SU-DHL-6 (cell line): ENCODE data around the gene NTRK1.
A peak's percentile ranks its signal among the peaks of the same experiment; 100 is the strongest.

Source experiments
- H2AFZ ChIP-seq: fragments of 200-600 bp; sonication (generic); 2 replicates; pipeline ENCODE4 v1.6.1; 2014; ENCODE audit warnings: low read depth, mild to moderate bottlenecking, moderate library complexity, mixed read lengths, antibody characterized with exemption, low read length; ENCODE audit not compliant: severe bottlenecking
- H3F3A ChIP-seq: fragments of 200-600 bp; shearing (Covaris generic); 2 replicates; pipeline ENCODE4 v1.6.0; 2016; ENCODE audit warnings: antibody characterized with exemption, mild to moderate bottlenecking; ENCODE audit not compliant: insufficient read depth
- H3K27ac ChIP-seq: fragments of 200-600 bp; sonication (generic); 2 replicates; pipeline ENCODE4 v1.5.1; 2016; ENCODE audit warnings: low read depth, mild to moderate bottlenecking, low read length, moderate library complexity, mixed read lengths
- H3K27me3 ChIP-seq: fragments of 200-600 bp; sonication (generic), shearing (Covaris generic); 2 replicates; pipeline ENCODE4 v1.6.0; 2014; ENCODE audit warnings: mild to moderate bottlenecking, low read length
- H3K36me3 ChIP-seq: fragments of 200-600 bp; sonication (generic); 2 replicates; pipeline ENCODE4 v1.6.1; 2014; ENCODE audit warnings: mild to moderate bottlenecking, low read length, mixed read lengths
- H3K4me2 ChIP-seq: fragments of 300-600, 200-600 bp; shearing (Covaris generic), sonication (generic); 2 replicates; pipeline ENCODE4 v1.6.0; 2014; ENCODE audit warnings: low read length, low read depth, mild to moderate bottlenecking; ENCODE audit not compliant: poor library complexity, severe bottlenecking
- H3K4me3 ChIP-seq: fragments of 200-600 bp; sonication (generic); 2 replicates; pipeline ENCODE4 v1.5.1; 2014; ENCODE audit warnings: antibody characterized with exemption, low read length, mild to moderate bottlenecking, mixed read lengths; ENCODE audit not compliant: insufficient read depth, poor library complexity, severe bottlenecking
- H3K79me2 ChIP-seq: fragments of 200-600 bp; sonication (generic); 2 replicates; pipeline ENCODE4 v1.6.1; 2014; ENCODE audit warnings: mild to moderate bottlenecking, low read length, moderate library complexity; ENCODE audit not compliant: insufficient read depth
- H3K9ac ChIP-seq: fragments of 200-600 bp; sonication (generic); 2 replicates; pipeline ENCODE4 v1.7.0; 2014; ENCODE audit warnings: mild to moderate bottlenecking, low read length
- H3K9me2 ChIP-seq: fragments of 200-600 bp; sonication (generic); replicated peaks from 2 replicates; pipeline ENCODE4 v1.6.1; 2014; ENCODE audit warnings: low read length; ENCODE audit not compliant: insufficient read depth
- H3K9me3 ChIP-seq: fragments of 200-600 bp; sonication (generic); 2 replicates; pipeline ENCODE4 v1.6.1; 2014; ENCODE audit warnings: low read length, mixed read lengths; ENCODE audit not compliant: insufficient read depth
- H4K20me1 ChIP-seq: fragments of 200-600 bp; sonication (generic); 2 replicates; pipeline ENCODE4 v1.6.1; 2014; ENCODE audit warnings: low read depth, mild to moderate bottlenecking, antibody characterized with exemption, low read length, moderate library complexity, mixed read lengths
- CTCF ChIP-seq: fragments of 200-600 bp; sonication (generic); IDR thresholded peaks from one replicate; pipeline ENCODE4 v1.5.1; 2017; ENCODE audit warnings: antibody characterized with exemption, mild to moderate bottlenecking, low read length, moderate library complexity; ENCODE audit not compliant: insufficient read depth, poor library complexity, severe bottlenecking
- EZH2phosphoT487 ChIP-seq: fragments of 200-600 bp; sonication (generic), shearing (Covaris generic); conservative IDR thresholded peaks from 2 replicates; pipeline ENCODE4 v1.6.1; 2018; ENCODE audit warnings: mild to moderate bottlenecking, antibody characterized with exemption, low read length, moderate library complexity, mixed read lengths

Gene NTRK1

GRCh38 chr1:156889802-156890580 is 29.3 kb downstream of the NTRK1 start:
- Histone ChIP-seq H3K27ac (no peak overlapping the region), H3K9ac (no peak overlapping the region), H3K79me2 (no peaks in the 10 kb centered on the region), H3K36me3 (no peaks in the 10 kb centered on the region), H4K20me1 (no peaks in the 10 kb centered on the region), H3K9me3 (no peaks in the 10 kb centered on the region), H3F3A (no peaks in the 10 kb centered on the region), H3K27me3 (no peaks in the 10 kb centered on the region), H3K4me3 (no peak overlapping the region), H2AFZ (no peak overlapping the region), H3K9me2 (no peaks in the 10 kb centered on the region), H3K4me2 (no peak overlapping the region)
- TF ChIP-seq CTCF (peak; percentile 65), EZH2phosphoT487 (no peak)

DNA sequence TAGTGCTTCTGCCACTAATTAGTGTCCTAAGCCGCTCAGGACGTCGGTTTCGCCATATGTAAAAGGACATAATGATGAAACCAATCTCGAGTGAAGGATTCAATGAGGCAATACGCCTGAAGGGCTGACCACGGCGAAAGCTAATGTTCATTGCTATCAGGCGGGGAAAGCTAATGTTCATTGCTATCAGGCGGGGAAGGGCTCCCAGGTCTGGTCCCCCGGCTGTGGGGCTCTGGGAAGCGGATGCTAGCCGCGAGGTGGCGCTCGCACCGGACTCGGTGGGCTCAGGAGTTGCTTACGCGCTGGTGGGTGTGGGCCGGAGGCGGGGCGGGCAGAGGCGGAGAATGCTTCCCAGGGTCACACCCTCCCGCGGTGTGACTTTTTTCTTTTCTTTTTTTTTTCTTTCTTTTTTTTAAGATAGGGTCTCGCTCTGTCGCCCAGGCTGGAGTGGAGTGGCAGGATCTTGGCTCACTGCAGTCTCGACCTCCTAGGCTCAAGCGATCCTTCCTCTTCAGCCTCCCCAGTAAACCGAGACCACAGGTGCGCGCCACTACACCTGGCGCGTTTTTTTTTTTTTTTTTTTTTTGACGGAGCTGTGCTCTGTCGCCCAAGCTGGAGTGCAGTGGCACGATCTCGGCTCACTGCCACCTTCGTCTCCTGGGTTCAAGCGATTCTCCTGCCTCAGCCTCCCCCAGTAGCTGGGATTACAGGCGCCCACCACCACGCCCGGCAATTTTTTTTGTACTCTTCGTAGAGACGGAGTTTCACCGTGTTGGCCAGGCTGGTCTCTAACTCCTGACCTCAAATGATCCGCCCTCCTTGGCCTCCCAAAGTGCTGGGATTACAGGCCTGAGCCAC is 31.8 kb downstream of the NTRK1 start:
- H3K9me2 ChIP-seq, result no peaks in the 10 kb centered on the region
- no peak overlapping the region for H3K9ac ChIP-seq
- H2AFZ ChIP-seq, result no peak overlapping the region
- H4K20me1 ChIP-seq, result no peaks in the 10 kb centered on the region
- H3K4me3 ChIP-seq, result no peak overlapping the region
- H3K27ac ChIP-seq, result no peak overlapping the region
- H3K9me3 ChIP-seq, result no peaks in the 10 kb centered on the region
- no peaks in the 10 kb centered on the region for H3K79me2 ChIP-seq
- H3K27me3 ChIP-seq, result 0 out of 2 replicates have a peak, but pooled peaks cover 2% of the 10 kb centered on the region
- no peak overlapping the region for H3K4me2 ChIP-seq
- no peak for TF ChIP-seq EZH2phosphoT487
- TF ChIP-seq CTCF, result peak; percentile 71
- H3K36me3 ChIP-seq, result no peaks in the 10 kb centered on the region
- H3F3A ChIP-seq, result no peaks in the 10 kb centered on the region

- no peak within 1 kb of the TSS for H2AFZ ChIP-seq
- H3K9ac ChIP-seq, result no peak within 1 kb of the TSS
- no peaks in the 10 kb centered on the region for H3F3A ChIP-seq
- H3K27me3 ChIP-seq, result 0 out of 2 replicates have a peak, but pooled peaks cover 2% of the 10 kb centered on the region
- no peak within 1 kb of the TSS for H3K4me3 ChIP-seq
- H4K20me1 ChIP-seq, result no peaks in the 10 kb centered on the region
- H3K9me3 ChIP-seq, result no peaks in the 10 kb centered on the region
- no peaks in the 10 kb centered on the region for H3K79me2 ChIP-seq
- no peaks in the 10 kb centered on the region for H3K36me3 ChIP-seq
- no peak within 1 kb of the TSS for H3K4me2 ChIP-seq
- TF ChIP-seq CTCF, result no peak
- TF ChIP-seq EZH2phosphoT487, result no peak
- H3K9me2 ChIP-seq, result no peaks in the 10 kb centered on the region
- H3K27ac ChIP-seq, result no peak within 1 kb of the TSS
Measured at GRCh38 chr1:156893048-156893953, 32.6 kb downstream of the NTRK1 start, which contains the start of gene PEAR1. TSS of gene PEAR1 (plus strand) at chr1:156893718. CDS start at chr1:156903927, 10,209 bp downstream.
